Mesothelial cell of epicardium (in vitro differentiated cells): Measurements from ENCODE around the gene TEX55. TPM values are rescaled to one million over a fixed set of nuclear protein-coding genes. Genes with fewer than 3 reads are reported as not detected.

Experiments used
- DNase-seq, 2 experiments: peaks; one replicate each; pipeline ENCODE4 v3.0.0; 2021; ENCODE audit warnings: low spot score in 2 of 2; ENCODE audit not compliant: unreplicated experiment in 2 of 2
- H3K27ac Mint-ChIP-seq: 2 replicates; pipeline ENCODE4 v1.8.0; 2021; ENCODE audit warnings: mixed read lengths
- H3K27me3 Mint-ChIP-seq: 2 replicates; pipeline ENCODE4 v1.8.0; 2021; ENCODE audit warnings: low read depth, mixed read lengths
- H3K36me3 Mint-ChIP-seq: 2 replicates; pipeline ENCODE4 v1.8.0; 2021; ENCODE audit warnings: mixed read lengths
- H3K4me1 Mint-ChIP-seq: 2 replicates; pipeline ENCODE4 v1.8.0; 2021; ENCODE audit warnings: mixed read lengths
- H3K4me3 Mint-ChIP-seq: 2 replicates; pipeline ENCODE4 v1.8.0; 2021; ENCODE audit warnings: mild to moderate bottlenecking, moderate library complexity, mixed read lengths
- H3K9me3 Mint-ChIP-seq: 2 replicates; pipeline ENCODE4 v1.8.0; 2021; ENCODE audit warnings: mixed read lengths
- total RNA-seq: library from RNA; stranded (reverse); gene quantifications from 3 replicates; pipeline ENCODE4 v1.2.1, GENCODE V29; 2021
- TF ChIP-seq, protein P1 (sequence below): fragments of 200-600 bp; sonication (generic); IDR thresholded peaks from one replicate; pipeline ENCODE4 v1.5.0; 2021; ENCODE audit warnings: antibody characterized with exemption; ENCODE audit not compliant: unreplicated experiment

Gene TEX55
- total RNA-seq, 1 donor from 2014 or later = not detected

DNA sequence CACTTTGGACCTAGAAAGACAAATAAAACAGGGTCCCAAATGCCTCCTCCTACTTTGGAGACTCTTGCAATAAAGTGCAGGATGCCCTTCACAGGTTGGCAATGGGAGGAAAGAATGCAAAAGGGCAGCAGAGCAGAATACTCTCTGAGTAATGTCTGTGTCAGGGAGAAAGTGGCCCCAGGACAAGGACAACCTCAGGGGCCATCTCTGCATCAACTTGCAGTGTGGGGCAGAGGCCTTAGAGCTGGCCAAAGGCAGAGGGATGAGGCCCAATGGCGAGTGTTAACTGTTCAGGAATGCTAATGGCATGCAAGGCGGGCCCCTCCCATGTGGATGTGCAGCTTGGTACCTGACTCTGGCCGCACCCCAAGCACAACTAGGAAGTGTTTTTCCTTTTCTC lies 35.8 kb downstream of the TEX55 start:
- no peak for DNase-seq
- Mint-ChIP-seq H3K9me3 (no peaks in the 10 kb centered on the region), H3K4me1 (peaks cover 6% of the 10 kb centered on the region), H3K36me3 (no peaks in the 10 kb centered on the region), H3K27me3 (peaks cover 10% of the 10 kb centered on the region), H3K27ac (no peak overlapping the region), H3K4me3 (no peak overlapping the region)
- TF ChIP-seq, protein P1, sequence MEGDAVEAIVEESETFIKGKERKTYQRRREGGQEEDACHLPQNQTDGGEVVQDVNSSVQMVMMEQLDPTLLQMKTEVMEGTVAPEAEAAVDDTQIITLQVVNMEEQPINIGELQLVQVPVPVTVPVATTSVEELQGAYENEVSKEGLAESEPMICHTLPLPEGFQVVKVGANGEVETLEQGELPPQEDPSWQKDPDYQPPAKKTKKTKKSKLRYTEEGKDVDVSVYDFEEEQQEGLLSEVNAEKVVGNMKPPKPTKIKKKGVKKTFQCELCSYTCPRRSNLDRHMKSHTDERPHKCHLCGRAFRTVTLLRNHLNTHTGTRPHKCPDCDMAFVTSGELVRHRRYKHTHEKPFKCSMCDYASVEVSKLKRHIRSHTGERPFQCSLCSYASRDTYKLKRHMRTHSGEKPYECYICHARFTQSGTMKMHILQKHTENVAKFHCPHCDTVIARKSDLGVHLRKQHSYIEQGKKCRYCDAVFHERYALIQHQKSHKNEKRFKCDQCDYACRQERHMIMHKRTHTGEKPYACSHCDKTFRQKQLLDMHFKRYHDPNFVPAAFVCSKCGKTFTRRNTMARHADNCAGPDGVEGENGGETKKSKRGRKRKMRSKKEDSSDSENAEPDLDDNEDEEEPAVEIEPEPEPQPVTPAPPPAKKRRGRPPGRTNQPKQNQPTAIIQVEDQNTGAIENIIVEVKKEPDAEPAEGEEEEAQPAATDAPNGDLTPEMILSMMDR = no peak

DNA sequence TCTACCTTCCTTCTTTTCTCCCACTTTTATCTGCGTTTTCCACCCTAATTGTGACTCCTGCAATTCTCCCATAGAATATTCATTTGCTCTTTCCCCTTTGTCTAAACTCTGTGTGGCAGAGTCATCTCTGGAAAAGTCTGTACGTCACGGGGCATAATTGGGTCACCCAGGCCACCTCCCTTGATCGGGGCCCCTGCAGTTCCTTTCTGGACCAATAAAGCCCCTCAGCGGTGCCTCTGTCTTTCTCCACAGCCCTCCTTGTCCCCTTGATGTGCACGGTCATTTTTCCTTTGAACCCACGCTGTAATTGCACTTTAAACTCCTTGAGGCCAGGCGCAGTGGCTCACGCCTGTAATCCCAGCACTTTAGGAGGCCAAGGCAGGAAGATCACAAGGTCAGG lies 38.1 kb downstream of the TEX55 start:
- Mint-ChIP-seq H3K4me1 (peaks cover 6% of the 10 kb centered on the region), H3K9me3 (no peaks in the 10 kb centered on the region), H3K27ac (no peak overlapping the region), H3K27me3 (peaks cover under 1% of the 10 kb centered on the region), H3K4me3 (no peak overlapping the region), H3K36me3 (no peaks in the 10 kb centered on the region)
- TF ChIP-seq, protein P1 = no peak
- DNase-seq = no peak

DNA sequence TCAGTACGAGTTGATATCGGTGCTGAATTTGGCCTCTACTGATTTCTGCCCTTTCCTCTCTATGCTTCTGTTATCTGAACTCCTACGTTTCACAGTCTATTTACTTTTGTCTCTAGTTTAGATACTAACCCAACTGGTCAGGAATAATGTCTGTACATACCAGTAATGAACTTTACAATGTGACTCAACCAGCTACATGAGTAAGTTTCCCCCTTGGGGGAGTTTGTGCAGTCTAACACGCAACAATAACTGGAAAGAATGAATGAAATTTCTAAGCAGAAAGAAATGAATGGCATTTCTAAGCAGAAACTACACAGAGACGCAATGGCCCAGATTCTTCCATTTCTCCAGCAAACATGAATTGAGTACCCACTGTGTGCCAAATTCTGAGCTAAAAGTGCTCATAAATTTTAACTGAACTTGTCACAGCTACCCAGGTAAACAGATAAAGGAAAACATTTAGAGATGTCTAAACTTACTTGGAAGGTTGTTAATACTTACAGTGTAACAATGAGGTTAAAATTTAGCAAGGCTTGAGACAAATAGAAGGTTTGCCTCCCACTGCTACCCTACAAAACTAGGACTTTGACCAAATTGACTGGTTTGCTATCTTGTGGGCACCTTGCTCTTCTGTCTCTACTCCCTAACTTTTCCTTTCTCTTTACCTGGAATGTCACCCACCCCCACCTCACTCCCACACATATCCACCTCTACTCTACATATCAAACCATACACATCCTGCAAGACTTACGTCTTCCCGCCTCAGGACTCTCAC lies 39.0 kb downstream of the TEX55 start:
- DNase-seq = no peak
- H3K36me3 Mint-ChIP-seq = no peaks in the 10 kb centered on the region
- H3K27me3 Mint-ChIP-seq = no peaks in the 10 kb centered on the region
- H3K4me3 Mint-ChIP-seq = no peak overlapping the region
- no peak overlapping the region for H3K27ac Mint-ChIP-seq
- no peaks in the 10 kb centered on the region for H3K9me3 Mint-ChIP-seq
- H3K4me1 Mint-ChIP-seq = peaks cover 6% of the 10 kb centered on the region
- TF ChIP-seq, protein P1 = no peak

DNA sequence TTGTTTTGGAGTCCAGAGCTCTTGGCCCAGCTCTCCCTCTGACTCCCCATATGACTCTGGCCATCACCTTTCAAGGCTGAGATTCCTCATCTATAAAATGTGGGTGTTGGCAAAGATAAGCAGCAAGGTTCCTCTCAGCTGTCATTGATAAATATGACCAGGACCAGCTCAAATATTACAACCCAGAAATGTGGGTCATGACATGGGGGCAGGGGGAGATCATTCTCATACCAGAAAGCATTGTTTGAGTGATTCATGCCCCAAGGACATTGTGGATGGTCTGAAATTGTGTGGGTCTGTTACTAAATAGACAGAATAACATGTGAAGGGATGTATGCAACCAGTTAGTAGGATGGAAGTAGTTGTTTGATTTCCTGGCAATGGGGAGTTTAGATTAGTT lies 41.3 kb downstream of the TEX55 start:
- no peak overlapping the region for H3K4me3 Mint-ChIP-seq
- no peak overlapping the region for H3K27ac Mint-ChIP-seq
- peaks cover 6% of the 10 kb centered on the region for H3K4me1 Mint-ChIP-seq
- no peaks in the 10 kb centered on the region for H3K36me3 Mint-ChIP-seq
- H3K27me3 Mint-ChIP-seq = no peaks in the 10 kb centered on the region
- TF ChIP-seq, protein P1 = no peak
- no peaks in the 10 kb centered on the region for H3K9me3 Mint-ChIP-seq
- no peak for DNase-seq

DNA sequence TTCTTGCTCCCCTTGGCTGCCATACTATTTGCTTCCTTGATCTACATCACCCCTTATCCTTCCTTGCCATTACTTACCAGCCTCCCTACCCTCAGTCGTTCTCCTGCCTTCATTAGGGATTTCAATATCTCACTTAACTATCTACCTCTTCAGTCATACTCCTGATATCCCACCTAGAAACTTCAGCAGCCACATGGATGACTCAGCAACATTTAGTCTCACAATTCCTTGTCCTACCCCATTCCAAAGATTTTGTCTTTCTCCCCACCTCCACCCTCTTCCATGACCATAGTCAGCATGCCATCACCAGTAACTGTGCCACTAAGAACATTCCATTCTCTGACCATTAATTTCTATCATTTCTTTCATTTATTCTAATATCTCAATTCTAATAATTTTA lies 45.8 kb downstream of the TEX55 start:
- Mint-ChIP-seq H3K27ac (no peak overlapping the region), H3K36me3 (no peaks in the 10 kb centered on the region), H3K4me3 (no peak overlapping the region), H3K9me3 (no peaks in the 10 kb centered on the region), H3K4me1 (peaks cover 4% of the 10 kb centered on the region), H3K27me3 (no peaks in the 10 kb centered on the region)
- TF ChIP-seq, protein P1 = no peak
- no peak for DNase-seq
